HG03469 (cell line): ENCODE results near the gene LYZL6.
"Not testable (repeated sequence)": the region's sequence is repeated elsewhere in the genome, so short reads cannot be mapped to it uniquely, and the experiment has no call there.

Experiments
- ATAC-seq: cut with Tn5 transposase; IDR thresholded peaks from one replicate; pipeline ENCODE4 v1.9.1; 2021; ENCODE audit warnings: mild to moderate bottlenecking, moderate library complexity, moderate number of reproducible peaks; ENCODE audit not compliant: unreplicated experiment

Gene LYZL6

DNA sequence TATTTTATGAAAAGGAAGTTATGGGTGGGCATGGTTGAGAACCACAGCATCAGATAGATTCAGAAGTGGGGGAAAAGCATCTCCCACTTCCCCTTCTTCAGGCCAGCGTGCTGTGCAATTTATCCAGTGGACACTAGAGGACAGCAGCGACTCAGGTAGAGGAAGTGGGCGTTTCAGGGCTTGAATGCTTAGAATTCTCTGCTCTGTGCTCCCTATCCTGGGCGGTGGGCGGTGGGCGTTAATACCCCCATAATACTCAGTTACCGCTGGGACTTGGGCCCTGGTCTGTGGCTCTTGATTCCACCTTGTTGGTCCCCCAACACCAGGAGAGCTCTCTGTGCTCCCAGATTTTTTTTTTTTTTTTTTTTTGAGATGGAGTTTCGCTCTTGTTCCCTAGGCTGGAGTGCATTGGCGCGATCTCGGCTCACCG is 3.7 kb upstream of the LYZL6 start:
- ATAC-seq, result no peak

DNA sequence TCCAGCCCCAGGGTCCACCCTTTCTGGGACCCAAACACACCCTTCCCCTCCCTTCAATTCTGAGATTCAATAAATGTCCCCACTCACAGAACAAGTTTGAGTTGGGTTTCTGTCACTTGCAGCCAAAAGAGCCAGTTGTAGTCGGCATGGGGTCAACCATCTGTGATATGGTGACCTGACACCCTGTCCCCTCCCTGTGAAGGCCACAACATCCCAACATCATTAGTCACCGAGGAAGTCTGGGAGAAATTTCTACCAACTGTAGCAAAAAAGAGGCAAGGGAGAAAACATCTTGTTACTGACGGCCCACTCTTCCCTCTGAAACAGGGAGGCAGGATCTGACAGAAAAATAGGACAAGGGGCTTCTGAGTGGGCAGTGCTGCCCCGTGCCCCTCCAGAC is 638 bp upstream of the LYZL6 start:
- ATAC-seq, result no peak

DNA sequence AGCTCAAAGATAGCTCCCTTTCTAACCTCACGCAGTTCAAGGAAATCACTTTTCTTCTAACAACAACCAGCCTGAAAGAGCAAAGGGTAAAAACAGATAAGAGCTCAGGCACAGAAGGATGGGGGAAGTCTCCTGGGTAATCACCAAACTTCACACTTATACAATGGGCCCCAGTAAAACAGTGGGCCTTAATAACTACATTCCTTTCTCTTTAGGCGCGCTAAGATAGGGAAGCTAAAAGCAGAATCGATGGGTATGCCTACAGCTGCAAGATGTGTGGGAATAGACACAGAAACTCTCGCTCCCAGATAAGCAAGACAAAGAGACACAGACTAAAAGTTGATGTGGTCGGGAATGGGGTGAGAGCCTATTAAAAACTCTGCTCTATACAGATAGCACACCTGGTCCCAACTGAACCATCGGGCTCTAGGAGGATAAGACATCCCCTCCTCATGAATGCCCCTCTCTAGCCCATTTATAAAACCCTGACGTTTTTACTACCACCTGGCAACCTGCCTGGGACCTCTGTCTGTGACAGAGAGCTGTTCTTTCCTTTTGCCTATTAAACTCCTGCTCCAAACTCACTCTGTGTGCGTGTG is 826 bp downstream of the LYZL6 start:
- ATAC-seq, result no peak

DNA sequence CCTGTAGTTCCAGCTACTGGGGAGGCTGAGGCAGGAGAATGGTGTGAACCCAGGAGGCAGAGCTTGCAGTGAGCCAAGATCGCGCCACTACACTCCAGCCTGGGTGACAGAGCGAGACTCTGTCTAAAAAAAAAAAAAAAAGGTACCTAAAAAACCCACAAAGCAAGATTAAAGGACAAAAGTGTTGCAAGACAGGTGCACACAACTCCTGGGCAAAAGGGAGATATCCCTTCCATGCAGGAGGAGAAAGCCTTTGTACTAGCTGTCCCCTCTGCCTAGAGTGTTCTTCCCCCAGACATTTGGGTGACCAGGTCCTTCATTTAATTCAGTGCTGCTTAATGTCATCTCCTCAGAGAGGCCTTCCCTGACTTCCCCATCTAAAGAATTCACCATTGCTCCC is 5.0 kb downstream of the LYZL6 start:
- not testable (repeated sequence) for ATAC-seq

DNA sequence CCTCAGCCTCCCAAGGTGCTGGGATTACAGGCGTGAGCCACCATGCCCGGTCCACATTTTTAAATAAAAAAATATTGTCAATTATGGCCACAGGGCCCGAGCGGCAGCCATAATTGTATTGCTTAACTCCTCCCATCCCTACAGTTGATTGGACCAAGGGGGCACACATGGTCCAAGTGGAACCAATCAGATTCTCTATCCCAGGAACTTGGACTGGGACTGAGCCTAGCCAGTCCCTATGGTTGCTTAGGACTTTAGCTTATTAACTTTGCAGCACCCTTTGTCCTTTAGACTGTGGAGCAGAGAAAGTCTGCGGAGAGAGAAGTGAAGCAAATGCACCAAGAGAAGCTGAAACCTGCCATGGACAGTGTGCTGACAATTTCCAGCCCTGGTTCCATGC is 7.5 kb downstream of the LYZL6 start:
- ATAC-seq, result no peak

DNA sequence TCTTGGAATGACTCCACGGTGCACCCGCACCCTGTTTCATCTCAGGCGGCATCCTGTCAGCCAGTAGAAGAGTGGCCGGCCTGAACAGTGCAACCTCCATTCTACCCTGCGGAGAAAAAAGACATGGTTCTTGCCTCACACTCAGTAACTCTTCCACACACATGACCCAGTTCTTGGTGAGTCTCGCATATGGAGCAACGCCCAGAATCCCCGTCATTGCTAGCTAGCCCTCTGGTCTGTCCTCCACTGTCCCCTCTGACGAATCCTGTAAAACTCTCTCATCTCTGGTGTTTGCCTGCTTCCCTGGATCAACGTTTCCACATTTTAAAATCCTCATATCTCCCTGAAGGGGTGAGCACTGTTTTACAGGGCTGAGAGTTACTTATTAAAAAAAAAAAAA is 8.8 kb downstream of the LYZL6 start:
- no peak for ATAC-seq

DNA sequence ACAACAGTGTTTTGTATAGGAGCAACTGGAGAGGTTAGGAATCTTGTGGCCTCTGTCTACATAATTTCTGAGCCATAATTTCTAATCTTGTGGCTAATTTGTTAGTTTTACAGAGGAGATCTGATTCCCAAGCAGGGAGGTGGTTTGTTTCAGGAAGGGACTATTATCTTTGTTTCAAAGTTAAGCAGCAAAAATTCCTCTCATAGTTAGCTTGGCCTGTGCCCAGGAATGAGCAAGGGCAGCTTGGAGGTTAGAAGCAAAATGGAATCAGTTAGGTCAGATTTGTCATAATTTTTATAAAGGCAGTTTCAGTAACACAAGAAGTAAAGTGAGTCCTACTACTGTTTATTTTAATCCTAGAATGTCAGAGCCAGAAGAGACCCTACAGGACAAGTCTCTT is 10.9 kb downstream of the LYZL6 start:
- ATAC-seq, result no peak

DNA sequence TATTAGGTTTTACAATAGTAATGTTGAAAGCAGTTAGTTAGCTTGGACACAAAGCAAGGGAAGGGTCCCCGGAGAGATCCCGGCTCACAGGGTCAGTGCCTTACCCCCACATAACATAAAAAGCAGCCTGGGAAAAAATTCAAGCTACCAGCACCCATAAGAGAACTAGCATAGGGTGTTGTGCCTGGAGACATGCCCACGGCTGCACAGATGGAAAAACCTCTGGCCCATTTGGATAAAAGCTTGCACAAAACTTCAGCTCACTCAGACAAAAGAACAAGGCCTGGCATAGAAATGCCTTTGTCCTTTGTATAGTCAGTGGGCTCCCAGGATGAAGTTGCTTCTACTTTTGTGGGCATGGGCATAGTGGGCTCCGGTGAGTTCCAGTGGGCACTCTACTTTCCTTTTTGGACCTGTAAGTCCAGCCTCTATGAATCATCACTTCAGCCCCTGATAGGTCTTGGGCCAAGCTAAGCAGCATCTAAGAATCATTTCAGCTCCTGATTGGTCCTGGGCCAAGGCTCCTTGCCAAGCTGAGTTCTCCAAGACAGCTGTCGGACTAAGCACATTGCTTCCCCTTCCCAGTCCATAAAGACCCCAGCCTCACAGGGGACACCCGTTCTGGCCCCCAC is 11.6 kb downstream of the LYZL6 start:
- no peak for ATAC-seq

DNA sequence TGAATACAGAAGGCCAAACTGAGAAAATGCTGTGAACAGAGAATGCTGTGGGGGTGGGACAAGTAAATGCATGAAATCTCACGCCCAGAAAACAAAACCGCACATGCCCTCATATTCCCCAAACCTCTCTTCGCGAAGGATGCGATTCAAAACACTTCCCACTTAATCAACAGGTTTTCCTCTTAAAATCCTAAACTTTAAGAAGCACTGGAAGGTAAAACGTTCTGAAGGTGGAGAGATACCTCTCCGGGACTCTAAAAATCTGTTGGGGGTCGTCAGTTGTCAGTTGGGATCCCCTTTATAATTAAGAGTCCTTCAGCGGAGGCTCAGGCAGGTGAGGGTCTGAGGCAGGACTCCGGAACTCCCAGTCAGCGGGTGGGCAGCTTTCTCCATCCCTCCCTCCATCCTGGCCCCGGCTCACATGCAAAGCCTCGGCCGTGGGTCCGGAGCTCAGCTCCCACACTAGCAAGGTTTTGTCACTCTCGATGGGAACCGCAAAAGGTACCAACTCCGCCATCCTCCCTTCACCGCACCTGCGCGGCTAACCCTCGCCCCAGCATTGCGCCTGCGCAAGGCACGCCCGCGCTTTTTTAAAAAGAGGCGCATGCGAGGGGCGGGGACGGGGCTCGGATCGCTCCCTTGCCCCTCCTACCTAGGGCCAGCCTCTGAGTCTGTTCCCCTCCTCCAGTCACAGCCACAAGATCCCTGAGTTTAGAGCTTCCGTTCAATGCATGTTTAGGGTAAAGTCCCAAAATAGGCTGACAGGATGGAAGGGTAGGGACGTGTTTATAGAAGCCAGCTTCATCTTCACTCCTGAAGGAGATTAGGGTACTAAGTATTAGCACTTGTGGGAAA is 13.1 kb downstream of the LYZL6 start, which contains the start of gene RDM1:
RDM1 (minus strand) TSS at position 563 of the 855 bp plus-strand sequence; CDS start at position 517, 46 bp downstream.
- ATAC-seq, result no peak

DNA sequence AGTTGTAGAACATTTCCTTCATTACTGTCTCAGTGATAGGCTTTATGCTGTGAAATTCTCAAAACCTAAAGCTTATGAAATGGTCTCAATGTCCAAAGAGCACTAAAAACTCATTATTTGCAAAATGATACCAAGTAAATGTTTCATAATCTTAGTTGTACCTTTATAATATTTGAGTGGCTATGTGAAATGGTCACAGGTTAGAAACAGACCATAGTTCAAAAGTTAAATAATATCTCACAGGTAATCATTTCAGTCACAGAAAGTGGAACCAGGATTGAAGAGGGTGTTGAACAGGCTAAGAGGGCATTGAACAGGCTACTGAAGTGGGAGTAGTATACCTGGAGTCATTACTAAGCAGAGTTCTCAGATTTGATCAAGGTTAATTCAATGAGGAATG is 15.8 kb downstream of the LYZL6 start:
- no peak for ATAC-seq

DNA sequence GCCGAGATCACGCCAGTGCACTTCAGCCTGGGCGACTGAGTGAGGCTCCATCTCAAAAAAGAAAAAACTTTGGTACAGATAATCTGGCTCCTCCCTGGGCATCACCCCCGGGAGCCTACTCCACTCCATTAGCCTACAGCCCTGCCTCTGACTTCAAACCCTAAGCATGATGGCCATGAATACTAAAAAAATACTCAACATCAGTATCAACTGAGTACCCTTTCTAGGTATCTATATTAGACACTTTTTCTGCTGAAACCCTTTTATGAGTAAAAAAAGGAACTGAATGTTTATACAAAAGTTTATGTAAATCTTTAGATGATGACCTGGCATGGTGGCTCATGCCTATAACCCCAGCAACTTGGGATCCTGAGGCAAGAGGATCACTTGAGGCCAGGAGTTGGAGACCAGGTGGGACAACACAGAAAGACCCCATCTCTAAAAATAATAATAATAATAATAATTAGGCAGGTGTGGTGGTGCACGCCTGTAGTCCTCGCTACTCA is 19.9 kb downstream of the LYZL6 start:
- no peak for ATAC-seq

DNA sequence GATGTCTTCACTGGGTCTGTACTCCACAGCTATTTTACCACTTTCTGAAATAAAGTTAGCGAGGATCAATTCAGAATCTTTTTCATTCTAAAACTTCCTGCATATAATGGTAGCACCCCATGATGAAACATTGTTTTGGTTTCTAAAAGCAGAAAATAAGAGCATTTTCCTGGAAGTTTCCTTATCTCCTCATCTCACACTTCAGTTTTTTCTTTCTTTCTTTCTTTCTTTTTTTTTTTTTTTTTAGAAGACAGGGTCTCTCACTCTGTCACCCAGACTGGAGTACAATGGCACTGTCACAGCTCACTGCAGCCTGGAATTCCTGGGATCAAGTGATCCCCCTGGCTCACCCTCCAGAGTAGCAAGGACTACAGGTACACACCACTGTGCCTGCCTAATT is 23.3 kb downstream of the LYZL6 start:
- no peak for ATAC-seq

DNA sequence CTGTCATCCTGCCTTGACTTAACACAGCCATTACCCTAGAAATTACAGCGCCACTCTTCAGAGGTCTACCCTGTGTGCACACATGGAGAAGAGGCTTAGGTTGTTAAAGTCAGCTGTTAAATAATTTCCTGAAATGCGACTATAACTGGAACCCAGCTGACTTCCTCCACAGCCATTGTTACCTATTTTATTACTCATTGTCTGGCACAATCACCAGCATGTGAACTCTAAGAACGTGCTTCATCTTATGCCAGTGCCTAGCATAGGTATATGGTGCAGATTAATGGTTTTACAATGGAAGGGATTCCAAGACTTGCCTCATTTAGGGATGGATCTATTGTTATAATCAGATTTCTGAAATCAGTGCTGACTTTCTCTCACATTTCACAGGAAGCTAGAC is 24.8 kb downstream of the LYZL6 start:
- ATAC-seq, result no peak

DNA sequence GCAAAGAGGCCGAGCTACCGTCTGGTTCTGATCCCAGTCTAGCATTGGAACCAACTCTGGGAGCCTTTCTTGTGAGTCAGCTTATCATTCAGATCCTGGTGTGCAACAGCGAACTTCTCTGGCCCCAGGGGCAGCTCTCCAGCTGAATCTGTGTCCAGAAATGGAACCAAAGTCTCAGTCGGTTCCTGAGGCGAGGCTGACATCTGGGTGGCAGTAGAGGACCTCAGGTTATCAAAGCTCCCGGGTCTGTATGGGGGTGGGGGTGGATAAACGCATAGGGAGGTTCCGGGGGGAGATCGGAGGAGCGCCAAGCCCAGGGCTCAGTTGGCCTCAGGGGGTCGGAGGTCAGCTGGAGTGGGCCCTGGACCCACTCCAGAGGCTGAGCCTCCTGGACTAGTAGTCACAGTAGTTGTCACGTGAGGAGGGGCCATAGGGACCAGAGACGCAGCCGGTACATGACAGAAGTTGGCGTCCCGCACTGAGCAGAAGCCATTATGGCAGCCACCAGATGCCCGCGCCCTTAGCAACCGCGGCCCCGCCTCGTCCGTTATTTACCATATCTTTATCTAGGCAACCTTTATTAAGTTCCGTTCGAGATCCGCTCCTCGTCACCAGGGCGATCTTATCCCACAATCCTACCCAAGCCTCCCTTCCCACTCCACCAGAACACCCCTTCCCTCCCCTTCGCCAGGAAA is 25.8 kb downstream of the LYZL6 start:
- ATAC-seq, result no peak

DNA sequence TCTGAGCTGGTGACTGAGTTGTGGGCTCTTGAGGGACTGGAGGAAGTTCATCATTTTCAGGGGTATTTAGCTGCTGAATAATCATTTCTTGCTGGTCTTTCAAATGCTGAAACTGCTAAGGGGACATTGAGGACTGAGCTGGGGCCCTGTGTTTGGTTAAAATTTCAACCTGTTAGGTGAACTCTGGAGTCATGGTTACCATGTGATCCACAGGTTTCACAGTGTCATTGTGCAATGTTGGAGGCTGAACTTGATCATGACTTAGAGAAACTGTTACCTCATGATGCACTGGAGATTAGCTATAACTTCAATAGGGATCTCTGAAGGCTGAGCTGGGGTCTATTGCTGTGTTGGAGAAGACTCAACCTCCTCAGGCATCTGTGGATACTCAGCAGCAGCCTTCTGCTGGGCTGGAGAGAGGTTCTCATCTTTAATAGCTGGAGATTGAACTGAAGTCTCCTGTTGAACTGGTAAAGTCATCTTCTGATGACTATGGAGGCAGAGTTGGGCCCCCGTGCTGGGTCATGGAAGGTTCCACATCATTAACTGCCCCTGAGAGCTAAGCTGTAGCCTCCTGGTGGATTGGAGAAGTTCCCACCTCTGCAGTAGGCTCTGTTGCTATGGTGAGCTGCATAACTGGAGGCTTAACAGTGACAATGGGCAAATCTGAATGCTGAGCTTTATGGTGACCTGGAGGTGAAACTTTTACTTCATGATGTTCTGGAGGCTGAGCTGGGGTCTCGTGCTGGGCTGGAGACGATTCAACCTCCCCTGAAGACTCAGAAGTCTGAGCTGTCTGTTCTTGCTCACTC is 28.2 kb downstream of the LYZL6 start:
- no peak for ATAC-seq

DNA sequence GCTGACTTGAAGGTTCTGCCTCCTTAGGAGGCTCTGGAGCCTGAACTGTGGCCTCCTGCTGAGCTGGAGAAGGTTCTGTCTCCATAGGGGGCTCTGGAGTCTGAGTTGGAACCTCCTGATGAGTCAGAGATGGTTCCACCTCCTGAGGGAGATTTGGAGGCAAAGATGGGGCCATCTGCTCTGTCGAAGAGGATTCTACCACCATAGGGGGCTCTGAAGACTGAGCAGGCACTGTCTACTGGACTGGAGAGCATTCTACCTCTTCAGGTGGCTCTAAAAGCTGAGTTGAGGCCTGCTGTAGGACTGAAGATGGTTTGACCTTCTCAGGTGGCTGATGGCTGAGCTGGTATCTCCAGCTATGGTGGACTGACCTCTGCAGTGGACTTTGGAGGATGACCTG is 29.2 kb downstream of the LYZL6 start:
- no peak for ATAC-seq

DNA sequence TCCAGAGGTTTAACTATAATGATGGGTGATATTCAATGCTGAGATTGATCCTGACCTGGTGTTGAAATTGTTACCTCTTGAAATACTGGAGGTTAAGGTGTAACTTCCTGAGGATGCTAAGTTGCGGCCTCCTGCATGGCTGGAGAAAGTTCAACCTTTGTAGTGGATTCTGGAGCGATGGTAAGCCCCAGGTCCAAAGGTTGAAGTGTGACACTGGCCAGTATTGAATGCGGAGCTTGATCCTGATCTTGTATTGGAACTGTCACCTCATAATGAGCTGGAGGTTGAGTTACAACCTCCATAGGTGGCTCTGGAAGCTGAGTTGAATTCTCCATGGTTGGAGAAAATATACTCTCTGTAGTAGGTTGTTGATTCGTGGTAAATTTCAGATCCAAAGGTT is 29.9 kb downstream of the LYZL6 start:
- ATAC-seq, result no peak

DNA sequence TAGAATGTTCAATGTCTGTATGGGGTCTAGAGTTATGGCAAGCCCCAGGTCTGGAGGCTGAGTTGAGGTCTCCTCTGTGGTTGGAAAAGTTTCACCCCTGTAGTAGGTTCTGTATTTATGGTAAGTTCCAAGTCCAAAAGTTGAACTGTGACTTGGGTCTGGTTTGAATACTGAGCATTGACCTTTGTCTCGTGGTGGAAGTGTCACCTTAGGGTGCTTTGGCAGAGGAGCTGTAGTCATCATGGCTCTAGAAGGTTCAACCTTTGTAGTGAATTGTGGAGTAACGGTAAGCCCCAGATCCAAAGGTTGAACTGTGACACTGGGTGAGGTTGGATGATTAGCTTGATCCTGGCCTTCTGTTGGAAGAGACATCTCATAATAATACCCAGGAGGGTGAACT is 30.6 kb downstream of the LYZL6 start:
- no peak for ATAC-seq

DNA sequence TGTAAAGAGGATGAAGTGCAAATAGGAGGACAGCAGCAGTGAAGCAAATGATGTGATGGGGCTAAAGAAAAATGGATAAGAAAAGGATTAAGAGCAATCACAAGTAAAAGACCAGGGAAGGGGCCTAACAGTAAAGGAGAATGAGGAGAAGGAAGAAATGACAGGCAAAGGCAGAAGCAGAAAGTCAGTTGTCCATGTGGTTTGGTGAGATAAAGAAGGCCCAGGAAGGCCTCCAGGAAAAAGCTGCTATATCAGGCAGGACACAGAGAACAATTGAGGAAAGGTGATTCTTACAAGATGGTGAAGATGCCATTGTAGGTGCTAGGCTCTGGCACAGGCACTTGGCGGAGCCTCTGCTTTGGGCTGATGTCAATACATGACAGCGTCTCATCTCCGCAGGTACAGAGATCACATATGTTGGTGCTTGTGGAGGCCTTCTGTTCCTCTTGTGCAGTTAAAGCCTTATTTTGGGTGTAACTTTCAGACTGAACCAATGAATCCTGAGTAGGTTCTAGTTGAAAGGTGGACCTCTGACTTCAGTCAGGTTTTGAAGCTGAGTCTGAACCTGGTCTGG is 31.1 kb downstream of the LYZL6 start:
- no peak for ATAC-seq

DNA sequence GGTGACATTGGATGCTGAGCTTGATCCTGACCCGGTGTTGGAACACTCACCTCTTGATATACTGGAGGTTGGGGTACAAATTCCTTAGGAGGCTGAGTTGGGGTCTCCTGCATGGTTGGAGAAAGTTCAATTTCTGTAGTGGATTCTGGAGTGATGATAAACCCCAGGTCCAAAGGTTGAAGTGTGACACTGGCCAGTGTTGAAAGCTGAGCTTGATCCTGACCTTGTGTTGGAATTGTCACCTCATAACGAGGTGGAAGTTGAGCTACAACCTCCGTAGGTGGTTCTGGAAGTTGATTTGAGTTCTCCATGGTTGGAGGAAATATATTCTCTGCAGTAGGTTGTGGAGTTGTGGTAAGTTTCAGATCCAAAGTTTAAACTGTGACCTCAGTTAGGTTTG is 34.1 kb downstream of the LYZL6 start:
- no peak for ATAC-seq
